HL-60/S4 treated with phorbol 12-myristate 13-acetate at 8.2 ng/mL for 4 days and 3 days (cell line): ENCODE measurements around the gene RACK1.

Source experiments
- in situ Hi-C: fragments of 300-500 bp; cut with MboI; formaldehyde crosslinking; loops from 2 replicates; pipeline ENCODE4 v1.15.0; 2022; ENCODE audit warnings: low sequenced_read_pairs

The RACK1 gene

GRCh38 chr5:181199881-181200638 lies 43.6 kb downstream of the RACK1 start:
- in situ Hi-C loops, result no loop called here

GRCh38 chr5:181198905-181199519 lies 44.7 kb downstream of the RACK1 start:
- in situ Hi-C loops, result no loop called here

- in situ Hi-C loops, result no loop called here
These were observed 45.5 kb downstream of the RACK1 start for GRCh38 chr5:181198106-181198685.

- in situ Hi-C loops, result no loop called here
These were observed 46.3 kb downstream of the RACK1 start for GRCh38 chr5:181197326-181197951.

GRCh38 chr5:181195249-181195761 lies 48.4 kb downstream of the RACK1 start:
- in situ Hi-C loops, result no loop called here

GRCh38 chr5:181194489-181195248 lies 49.0 kb downstream of the RACK1 start:
- in situ Hi-C loops, result no loop called here

GRCh38 chr5:181193656-181194055 lies 50.0 kb downstream of the RACK1 start:
- in situ Hi-C loops, result no loop called here

- in situ Hi-C loops, result no loop called here
These were observed 51.2 kb downstream of the RACK1 start for GRCh38 chr5:181192337-181193046.

GRCh38 chr5:181191526-181192336 lies 52.0 kb downstream of the RACK1 start:
- in situ Hi-C loops, result no loop called here

- in situ Hi-C loops, result no loop called here
These were observed 52.8 kb downstream of the RACK1 start for GRCh38 chr5:181190711-181191525.

GRCh38 chr5:181189962-181190710 lies 53.6 kb downstream of the RACK1 start:
- in situ Hi-C loops, result no loop called here

- in situ Hi-C loops, result no loop called here
These were observed 54.2 kb downstream of the RACK1 start for GRCh38 chr5:181189363-181189961.

GRCh38 chr5:181188700-181189362 lies 54.9 kb downstream of the RACK1 start:
- in situ Hi-C loops, result no loop called here

- in situ Hi-C loops, result no loop called here
These were observed 56.0 kb downstream of the RACK1 start for GRCh38 chr5:181187500-181188213.

GRCh38 chr5:181186986-181187499 lies 56.7 kb downstream of the RACK1 start:
- in situ Hi-C loops, result no loop called here
